Measurements from ENCODE around the gene MPV17L. TPM values are rescaled to one million over a fixed set of nuclear protein-coding genes. Genes with fewer than 3 reads are reported as not detected.

MPV17L gene
- total RNA-seq, 2 donors from 2014 or later = not detected

GRCh38 chr16:15460601-15461000 lies 65.0 kb downstream of the MPV17L start:
- H3K9me3 Mint-ChIP-seq = no peaks in the 10 kb centered on the region
- no peaks in the 10 kb centered on the region for H3K36me3 Mint-ChIP-seq
- H3K27ac Mint-ChIP-seq = no peak overlapping the region
- ATAC-seq = no peak
- DNase-seq (ENCODE audit: low spot score in 2 of 2) = no peak

GRCh38 chr16:15461376-15461775 lies 65.8 kb downstream of the MPV17L start:
- Mint-ChIP-seq H3K27ac (no peak overlapping the region), H3K9me3 (no peaks in the 10 kb centered on the region), H3K36me3 (no peaks in the 10 kb centered on the region)
- no peak for ATAC-seq
- DNase-seq (ENCODE audit: low spot score in 2 of 2) = no peak

Other genes starting within 250 kb of the MPV17L start
- gene NPIPA5, start 17.5 kb upstream of the MPV17L start, total RNA-seq = 10 to 100 TPM in 1 of 2 donors, 1 to 10 TPM in 1; 7.2 to 11.4 TPM
- gene BMERB1, start 38.8 kb downstream of the MPV17L start, total RNA-seq = 10 to 100 TPM in 1 of 2 donors, 1 to 10 TPM in 1; 5.8 to 20.2 TPM
- gene MARF1, start 247.4 kb downstream of the MPV17L start, total RNA-seq = 100 to 1,000 TPM in 1 of 2 donors, 10 to 100 TPM in 1; 70.8 to 134 TPM

Data from activated naive CD4-positive, alpha-beta T cell treated with anti-CD3 and anti-CD28 coated beads, Interleukin-2, amount 50 U/mL, for 72 hours (primary cell).